Vagina (tissue), 2 donors: Measurements from ENCODE around the gene IFT81. TPM values are rescaled to one million over a fixed set of nuclear protein-coding genes. Genes with fewer than 3 reads are reported as not detected.
A peak's percentile ranks its signal among the peaks of the same experiment; 100 is the strongest.

Experiments
- DNase-seq, 2 donors: peaks; one replicate each; pipeline ENCODE4 v3.0.0-alpha.2; 2017; ENCODE audit errors: extremely low spot score in 2 of 2
- H3K27ac ChIP-seq: fragments of 200-600 bp; sonication (generic); one replicate; pipeline ENCODE4 v1.5.1; 2019
- H3K27me3 ChIP-seq: fragments of 200-600 bp; sonication (generic); one replicate; pipeline ENCODE4 v1.5.1; 2019
- H3K36me3 ChIP-seq, 2 donors: fragments of 200-600 bp; sonication (generic); one replicate each; pipeline ENCODE4 v1.5.1; 2017 to 2019
- H3K4me1 ChIP-seq: fragments of 200-600 bp; sonication (generic); one replicate; pipeline ENCODE4 v1.5.1; 2019
- H3K4me3 ChIP-seq, 2 donors: fragments of 200-600 bp; sonication (generic); 1 replicate in 1 of 2; 2 replicates in 1 of 2; pipeline ENCODE4 v1.5.1; 2016 to 2019
- H3K9me3 ChIP-seq: fragments of 200-600 bp; sonication (generic); one replicate; pipeline ENCODE4 v1.5.1; 2019
- POLR2A ChIP-seq, 2 donors: fragments of 450-650 bp; IDR thresholded peaks; one replicate each; pipeline ENCODE4 v1.6.1; 2017; ENCODE audit warnings: antibody characterized with exemption in 2 of 2, mild to moderate bottlenecking in 2 of 2, moderate library complexity in 2 of 2
- POLR2AphosphoS5 ChIP-seq, 2 donors: sonication (generic); formaldehyde crosslinking; IDR thresholded peaks; one replicate each; pipeline ENCODE4 v1.9.0; 2017; ENCODE audit warnings: antibody characterized with exemption in 2 of 2, mild to moderate bottlenecking in 2 of 2, low read depth in 1 of 2; ENCODE audit not compliant: insufficient read depth in 1 of 2
- intact Hi-C: fragments of 100-400 bp; cut with DNase I; formaldehyde crosslinking; loops from one replicate; pipeline ENCODE4 v1.15.1; 2023
- total RNA-seq: library from RNA; depleted of rRNA; stranded (reverse); fragments of >200 nt; gene quantifications from one replicate; pipeline ENCODE4 v1.2.3, GENCODE V29; 2016
- TF ChIP-seq, protein P1 (sequence below), 3 experiments: fragments of 450-650 bp in 2 of 3; fragments of 200-600 bp in 1 of 3; sonication (generic) in 1 of 3; IDR thresholded peaks; one replicate each; pipeline ENCODE4 v1.5.1; 2017 to 2019; ENCODE audit warnings: antibody characterized with exemption in 3 of 3, mild to moderate bottlenecking in 2 of 3, moderate library complexity in 2 of 3

The IFT81 gene
- total RNA-seq, 1 donor from 2014 or later: 18.2 TPM

DNA sequence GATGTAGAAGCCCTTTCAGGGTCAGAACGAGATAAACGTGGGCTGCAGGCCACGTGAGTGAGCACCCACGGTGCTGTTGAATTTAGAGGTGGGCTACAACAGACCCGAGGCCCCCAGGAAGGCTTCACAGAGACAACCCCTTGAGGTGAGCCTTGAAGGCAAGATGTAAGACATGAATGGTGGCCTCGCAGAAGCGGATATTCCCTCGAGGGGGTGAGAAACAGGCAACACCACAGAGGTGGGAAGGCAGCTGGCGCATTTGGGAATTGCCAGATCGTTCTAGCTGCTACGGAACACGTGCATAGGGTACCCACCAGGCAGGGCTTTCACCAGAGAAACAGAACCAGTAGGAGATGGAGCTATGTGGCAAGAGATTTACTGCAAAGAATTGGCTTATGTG lies 134.3 kb downstream of the IFT81 start:
- no peak overlapping the region for H3K4me3 ChIP-seq
- H3K27me3 ChIP-seq: no peaks in the 10 kb centered on the region
- TF ChIP-seq POLR2A (IDR thresholded peaks at IDR 0.05): no peak
- peaks cover 5% of the 10 kb centered on the region for H3K4me1 ChIP-seq
- H3K36me3 ChIP-seq: no peaks in the 10 kb centered on the region
- intact Hi-C loops: no loop called here
- no peaks in the 10 kb centered on the region for H3K9me3 ChIP-seq
- H3K27ac ChIP-seq: no peak overlapping the region
- no peak for DNase-seq

DNA sequence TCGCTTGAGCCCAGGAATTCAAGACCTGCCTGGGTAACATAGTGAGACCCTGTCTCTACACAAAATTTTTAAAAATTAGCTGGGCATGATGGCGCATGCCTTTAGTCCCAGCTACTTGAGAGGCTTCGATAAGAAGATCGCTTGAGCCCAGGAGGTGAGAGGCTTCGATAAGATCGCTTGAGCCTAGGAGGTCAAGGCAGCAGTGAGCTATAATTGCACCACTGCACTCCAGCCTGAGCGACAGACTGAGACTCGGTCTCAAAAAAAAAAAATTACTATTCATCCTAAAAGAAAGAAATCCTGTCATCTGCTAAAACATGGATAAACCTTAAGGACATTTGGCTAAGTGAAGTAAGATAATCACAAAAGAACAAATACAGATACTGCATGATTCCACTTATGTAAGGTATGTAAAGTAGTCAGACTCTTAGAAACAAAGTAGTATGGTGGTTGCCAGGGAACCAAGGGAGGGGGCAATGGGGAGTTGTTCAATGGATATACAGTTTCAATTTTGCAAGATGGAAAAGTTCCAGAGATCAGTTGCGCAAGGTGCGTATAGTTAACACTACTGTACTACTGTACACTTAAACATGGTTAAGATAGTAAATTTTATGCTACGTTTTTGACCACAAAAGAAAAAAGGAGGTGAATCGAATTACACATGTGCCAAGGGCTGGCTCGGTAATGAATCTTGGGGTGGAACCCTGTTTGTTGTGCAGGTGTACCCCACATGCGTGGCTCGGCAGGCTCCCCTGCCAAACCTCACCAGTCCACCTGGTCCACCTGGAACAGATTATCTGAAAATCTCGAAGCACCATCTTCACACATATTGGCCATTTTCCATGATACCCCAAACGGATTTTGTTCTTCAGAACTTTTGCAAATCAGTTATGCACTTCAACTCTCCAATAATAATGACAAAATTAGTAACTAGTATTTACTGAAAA lies 138.6 kb downstream of the IFT81 start:
- TF ChIP-seq POLR2A (IDR thresholded peaks at IDR 0.05): no peak
- no peak for TF ChIP-seq POLR2AphosphoS5 (IDR thresholded peaks at IDR 0.05; ENCODE audit: insufficient read depth in 1 of 2, low read depth in 1 of 2)
- TF ChIP-seq, protein P1, sequence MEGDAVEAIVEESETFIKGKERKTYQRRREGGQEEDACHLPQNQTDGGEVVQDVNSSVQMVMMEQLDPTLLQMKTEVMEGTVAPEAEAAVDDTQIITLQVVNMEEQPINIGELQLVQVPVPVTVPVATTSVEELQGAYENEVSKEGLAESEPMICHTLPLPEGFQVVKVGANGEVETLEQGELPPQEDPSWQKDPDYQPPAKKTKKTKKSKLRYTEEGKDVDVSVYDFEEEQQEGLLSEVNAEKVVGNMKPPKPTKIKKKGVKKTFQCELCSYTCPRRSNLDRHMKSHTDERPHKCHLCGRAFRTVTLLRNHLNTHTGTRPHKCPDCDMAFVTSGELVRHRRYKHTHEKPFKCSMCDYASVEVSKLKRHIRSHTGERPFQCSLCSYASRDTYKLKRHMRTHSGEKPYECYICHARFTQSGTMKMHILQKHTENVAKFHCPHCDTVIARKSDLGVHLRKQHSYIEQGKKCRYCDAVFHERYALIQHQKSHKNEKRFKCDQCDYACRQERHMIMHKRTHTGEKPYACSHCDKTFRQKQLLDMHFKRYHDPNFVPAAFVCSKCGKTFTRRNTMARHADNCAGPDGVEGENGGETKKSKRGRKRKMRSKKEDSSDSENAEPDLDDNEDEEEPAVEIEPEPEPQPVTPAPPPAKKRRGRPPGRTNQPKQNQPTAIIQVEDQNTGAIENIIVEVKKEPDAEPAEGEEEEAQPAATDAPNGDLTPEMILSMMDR (IDR thresholded peaks at IDR 0.05): no peak
- no peak overlapping the region for H3K27ac ChIP-seq

DNA sequence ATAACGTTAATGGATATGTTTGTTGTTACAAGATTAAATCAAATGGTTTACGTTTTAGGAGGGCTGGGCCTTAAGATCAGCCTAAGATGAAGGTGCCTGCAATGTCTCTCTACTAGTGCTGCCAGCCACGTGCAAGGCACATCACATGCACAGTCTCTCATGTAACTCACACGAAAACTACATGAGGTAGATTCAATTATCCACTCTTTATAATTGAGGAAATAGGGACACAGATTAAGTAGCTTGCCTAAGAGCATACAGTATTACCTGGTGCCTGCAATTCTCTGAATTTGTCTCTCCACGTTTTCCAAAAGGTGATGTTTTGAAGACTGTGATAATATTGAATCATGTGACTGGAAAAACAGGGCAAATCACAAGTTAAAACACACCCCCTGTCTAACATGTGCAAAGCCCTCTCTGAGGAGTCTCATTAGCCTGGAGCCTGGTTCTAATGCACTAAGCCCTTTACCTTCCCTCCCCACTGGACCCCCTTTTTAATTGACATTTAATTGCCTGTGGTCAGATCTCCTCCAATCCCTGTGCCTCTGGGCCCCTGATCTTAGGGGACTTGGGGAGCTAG lies 142.3 kb downstream of the IFT81 start:
- Histone ChIP-seq H3K27ac (peak overlapping the region; percentile 38), H3K36me3 (no peaks in the 10 kb centered on the region), H3K9me3 (no peaks in the 10 kb centered on the region), H3K4me1 (peaks cover 48% of the 10 kb centered on the region), H3K27me3 (no peaks in the 10 kb centered on the region), H3K4me3 (no peak overlapping the region)
- intact Hi-C loops: no loop called here
- DNase-seq: no peak
- TF ChIP-seq POLR2AphosphoS5 (IDR thresholded peaks at IDR 0.05; ENCODE audit: insufficient read depth in 1 of 2, low read depth in 1 of 2) (no peak), POLR2A (IDR thresholded peaks at IDR 0.05) (no peak)
- TF ChIP-seq, protein P1 (IDR thresholded peaks at IDR 0.05): no peak

More for the DNA sequence above, 138.6 kb downstream of the IFT81 start:
- Histone ChIP-seq H3K4me3 (no peak overlapping the region), H3K27me3 (no peaks in the 10 kb centered on the region), H3K4me1 (peaks cover 16% of the 10 kb centered on the region), H3K9me3 (no peaks in the 10 kb centered on the region), H3K36me3 (no peaks in the 10 kb centered on the region)
- no peak for DNase-seq
- intact Hi-C loops: no loop called here

DNA sequence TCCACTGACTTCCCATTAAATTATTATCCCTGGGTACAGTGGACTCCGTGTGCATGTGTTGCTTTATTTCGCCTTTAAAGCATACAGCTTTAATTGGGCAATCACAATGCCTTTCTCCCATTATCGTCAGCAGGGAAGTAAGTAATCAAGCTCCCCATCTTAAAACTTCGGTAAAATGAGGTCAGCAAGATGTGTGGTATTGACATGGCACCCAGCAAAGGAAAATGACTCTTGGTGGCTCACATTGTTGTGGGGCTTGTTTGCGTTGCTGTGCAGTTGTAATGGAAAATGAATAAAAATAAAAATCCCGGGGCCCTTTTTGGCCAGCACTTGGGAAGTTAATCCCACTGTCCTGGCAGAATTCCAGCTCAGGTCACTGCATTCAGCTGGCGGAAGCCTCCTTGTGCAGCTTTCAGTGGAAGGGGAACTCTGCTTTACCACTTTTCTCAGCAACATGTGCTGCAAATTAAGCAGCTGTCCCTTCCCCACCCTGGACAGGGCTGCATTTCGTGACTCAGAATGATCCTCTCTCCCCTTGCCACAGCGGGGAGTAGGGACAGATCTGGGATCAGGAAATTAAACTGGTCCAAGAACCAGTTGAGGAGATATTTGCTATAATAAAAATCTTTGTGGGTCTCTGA lies 142.9 kb downstream of the IFT81 start:
- TF ChIP-seq POLR2AphosphoS5 (IDR thresholded peaks at IDR 0.05; ENCODE audit: insufficient read depth in 1 of 2, low read depth in 1 of 2) (peak in 1 of 2 donors; percentile 23), POLR2A (IDR thresholded peaks at IDR 0.05) (no peak)
- no peaks in the 10 kb centered on the region for H3K27me3 ChIP-seq
- no peaks in the 10 kb centered on the region for H3K36me3 ChIP-seq
- no peak overlapping the region for H3K4me3 ChIP-seq
- H3K4me1 ChIP-seq: peaks cover 50% of the 10 kb centered on the region
- no peaks in the 10 kb centered on the region for H3K9me3 ChIP-seq
- no peak for DNase-seq
- intact Hi-C loops: no loop called here
- peak overlapping the region; percentile 38 for H3K27ac ChIP-seq

Other genes with a start within 250 kb of the IFT81 start
- gene GLTP, start 243.8 kb upstream of the IFT81 start, total RNA-seq: 158 TPM
- gene TCHP, start 224.1 kb upstream of the IFT81 start, total RNA-seq: 21.1 TPM
- 43.0 TPM for gene GIT2, start 128.0 kb upstream of the IFT81 start, total RNA-seq
- 108 TPM for gene ANKRD13A, start 124.9 kb upstream of the IFT81 start, total RNA-seq
- gene C12orf76, start 75.8 kb upstream of the IFT81 start, total RNA-seq: 7.6 TPM
- 127 TPM for gene ATP2A2, start 156.9 kb downstream of the IFT81 start, total RNA-seq